Keratinocyte (primary cell): Measurements from ENCODE around the gene ACMSD.

Experiments
- EZH2 ChIP-seq: IDR thresholded peaks from one replicate; pipeline ENCODE4 v1.6.1; 2012; ENCODE audit warnings: inconsistent platforms, mild to moderate bottlenecking, low read length, moderate library complexity
- TF ChIP-seq, protein P1 (sequence below), 3 experiments: IDR thresholded peaks in 1 of 3; conservative IDR thresholded peaks in 1 of 3; optimal IDR thresholded peaks in 1 of 3; 2 replicates in 2 of 3; 3 replicates in 1 of 3; pipeline versions ENCODE3 to v1.5.1; 2011; ENCODE audit warnings: low read length in 3 of 3, mild to moderate bottlenecking in 3 of 3, moderate library complexity in 2 of 3, control low read depth in 1 of 3, inconsistent platforms in 1 of 3; ENCODE audit not compliant: insufficient read depth in 2 of 3; ENCODE audit errors: extremely low read depth in 1 of 3

DNA sequence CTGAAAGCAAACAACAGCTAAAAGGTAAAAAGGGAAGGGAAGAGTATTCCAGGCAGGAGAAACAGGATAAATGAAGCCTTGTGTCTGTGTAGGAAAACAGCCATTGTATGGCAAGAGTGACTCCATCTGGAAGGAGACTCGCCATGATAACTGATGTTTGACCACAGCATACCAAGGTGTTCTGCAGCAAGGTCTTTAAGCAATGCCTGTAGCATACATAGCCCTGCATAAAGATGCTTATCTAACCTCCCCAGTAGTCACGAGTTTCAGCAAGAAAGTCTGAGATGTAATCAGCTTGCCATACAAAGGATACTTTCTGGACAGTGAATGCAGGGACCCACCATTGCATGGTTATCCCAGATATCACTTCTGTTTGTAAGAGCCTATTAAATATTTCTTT, 68.3 kb downstream of the ACMSD start:
- no peak for TF ChIP-seq EZH2
- TF ChIP-seq, protein P1, sequence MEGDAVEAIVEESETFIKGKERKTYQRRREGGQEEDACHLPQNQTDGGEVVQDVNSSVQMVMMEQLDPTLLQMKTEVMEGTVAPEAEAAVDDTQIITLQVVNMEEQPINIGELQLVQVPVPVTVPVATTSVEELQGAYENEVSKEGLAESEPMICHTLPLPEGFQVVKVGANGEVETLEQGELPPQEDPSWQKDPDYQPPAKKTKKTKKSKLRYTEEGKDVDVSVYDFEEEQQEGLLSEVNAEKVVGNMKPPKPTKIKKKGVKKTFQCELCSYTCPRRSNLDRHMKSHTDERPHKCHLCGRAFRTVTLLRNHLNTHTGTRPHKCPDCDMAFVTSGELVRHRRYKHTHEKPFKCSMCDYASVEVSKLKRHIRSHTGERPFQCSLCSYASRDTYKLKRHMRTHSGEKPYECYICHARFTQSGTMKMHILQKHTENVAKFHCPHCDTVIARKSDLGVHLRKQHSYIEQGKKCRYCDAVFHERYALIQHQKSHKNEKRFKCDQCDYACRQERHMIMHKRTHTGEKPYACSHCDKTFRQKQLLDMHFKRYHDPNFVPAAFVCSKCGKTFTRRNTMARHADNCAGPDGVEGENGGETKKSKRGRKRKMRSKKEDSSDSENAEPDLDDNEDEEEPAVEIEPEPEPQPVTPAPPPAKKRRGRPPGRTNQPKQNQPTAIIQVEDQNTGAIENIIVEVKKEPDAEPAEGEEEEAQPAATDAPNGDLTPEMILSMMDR (optimal IDR thresholded peaks at IDR 0.05 in 1 of 3, IDR thresholded peaks at IDR 0.05 in 1 of 3, conservative IDR thresholded peaks at IDR 0.05 in 1 of 3; ENCODE audit: extremely low read depth in 1 of 3, insufficient read depth in 2 of 3, low read length in 3 of 3), result no peak
